Measurements from ENCODE around the gene SPOCD1.

- TF ChIP-seq POLR2AphosphoS5 (IDR thresholded peaks at IDR 0.05; ENCODE audit: low read depth) (no peak), CTCF (IDR thresholded peaks at IDR 0.05; ENCODE audit: insufficient read depth, low read length) (no peak)
These were observed 62.8 kb downstream of the SPOCD1 start for GRCh38 chr1:31752952-31753475.

Data from HL-60 (cell line).